Midbrain (tissue), 1 donor: ENCODE results near the gene SNX33.
A peak's percentile ranks its signal among the peaks of the same experiment; 100 is the strongest.
"Not testable (repeated sequence)": the region's sequence is repeated elsewhere in the genome, so short reads cannot be mapped to it uniquely, and the experiment has no call there.

Experiments
- DNase-seq: peaks from one replicate; lab custom pipeline; 2025; lab: John Stamatoyannopoulos, UW

Gene SNX33

GRCh38 chr15:75699961-75700874 lies 52.5 kb downstream of the SNX33 start:
- not testable (repeated sequence) for DNase-seq

GRCh38 chr15:75701071-75702003 lies 53.6 kb downstream of the SNX33 start:
- DNase-seq = not testable (repeated sequence)

DNA sequence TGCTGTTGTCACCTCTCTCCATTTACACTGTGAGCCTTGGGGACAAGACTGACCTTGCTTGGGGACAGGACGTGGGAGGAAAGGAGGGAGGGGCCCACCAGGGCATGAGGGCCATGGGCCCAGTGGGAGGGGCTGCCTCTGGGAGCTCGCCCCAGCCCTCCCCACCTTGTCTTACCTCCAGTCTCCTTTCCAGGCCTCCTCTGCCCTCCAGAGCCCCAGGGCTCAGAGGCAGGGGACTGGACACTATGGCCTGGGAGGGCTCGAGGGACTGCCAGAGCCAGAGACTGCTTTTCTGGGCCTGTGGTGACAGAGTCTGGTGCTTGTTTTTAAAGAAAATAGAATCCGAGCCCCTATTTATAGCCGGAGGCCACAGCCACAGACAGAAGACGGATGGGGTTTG lies 54.7 kb downstream of the SNX33 start:
- no peak for DNase-seq

GRCh38 chr15:75703440-75704262 lies 55.9 kb downstream of the SNX33 start:
- not testable (repeated sequence) for DNase-seq

DNA sequence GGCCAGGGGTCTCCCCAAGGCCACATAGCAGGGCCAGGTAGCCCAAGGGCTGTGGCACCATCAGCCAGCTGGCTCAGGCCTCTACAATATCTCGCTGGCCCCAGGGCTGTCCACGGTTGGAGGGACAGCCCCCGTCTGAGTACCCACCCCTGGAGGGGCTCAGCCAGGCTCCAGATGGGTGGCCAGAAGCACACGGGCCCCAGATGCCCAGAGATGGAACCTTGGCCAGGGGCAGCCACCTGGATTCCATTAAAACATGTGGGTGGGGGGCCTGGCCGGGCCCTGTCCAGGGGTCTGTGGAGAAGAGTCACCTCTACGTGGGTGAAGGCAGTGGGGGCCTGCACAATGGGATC lies 56.5 kb downstream of the SNX33 start:
- DNase-seq = no peak

DNA sequence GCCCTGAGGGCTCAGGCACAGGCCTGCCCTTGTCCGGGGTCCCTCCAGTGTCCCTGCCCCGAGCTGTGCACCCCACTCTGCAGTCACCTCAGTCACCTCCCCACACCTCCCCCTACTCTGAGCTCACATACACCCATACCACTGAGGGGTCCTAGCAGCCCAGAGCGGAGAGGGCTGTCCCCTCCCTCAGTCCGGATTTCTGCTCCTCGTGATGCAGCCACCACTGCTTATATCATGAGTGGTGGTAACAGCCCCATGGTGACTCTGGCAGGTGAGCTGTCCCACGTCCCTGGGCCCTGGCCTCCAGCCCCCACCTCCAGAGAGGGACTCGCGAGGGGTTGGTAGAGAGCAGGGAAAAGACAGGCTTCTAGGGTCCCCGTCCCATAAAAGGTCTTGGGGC lies 56.9 kb downstream of the SNX33 start:
- DNase-seq = no peak

DNA sequence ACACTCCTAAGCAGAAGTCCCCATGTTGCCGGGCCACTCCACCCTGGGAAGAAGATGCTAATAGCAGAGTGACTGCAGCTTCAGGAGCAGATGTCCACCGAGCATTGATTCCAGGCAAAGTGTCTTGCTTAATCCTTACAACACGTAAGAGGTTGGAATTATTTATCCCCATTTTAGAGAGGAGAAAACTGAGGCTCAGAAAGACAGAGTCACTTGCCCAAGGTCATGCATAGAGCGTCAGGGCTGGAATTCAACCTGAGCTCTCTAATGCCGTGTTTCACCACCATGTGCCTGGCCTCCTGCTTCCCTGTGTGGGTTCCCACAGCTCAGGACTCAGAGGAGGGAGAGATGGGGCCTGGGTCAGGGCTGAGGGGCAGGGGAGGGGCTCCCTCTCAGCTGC lies 57.7 kb downstream of the SNX33 start:
- DNase-seq = not testable (repeated sequence)

DNA sequence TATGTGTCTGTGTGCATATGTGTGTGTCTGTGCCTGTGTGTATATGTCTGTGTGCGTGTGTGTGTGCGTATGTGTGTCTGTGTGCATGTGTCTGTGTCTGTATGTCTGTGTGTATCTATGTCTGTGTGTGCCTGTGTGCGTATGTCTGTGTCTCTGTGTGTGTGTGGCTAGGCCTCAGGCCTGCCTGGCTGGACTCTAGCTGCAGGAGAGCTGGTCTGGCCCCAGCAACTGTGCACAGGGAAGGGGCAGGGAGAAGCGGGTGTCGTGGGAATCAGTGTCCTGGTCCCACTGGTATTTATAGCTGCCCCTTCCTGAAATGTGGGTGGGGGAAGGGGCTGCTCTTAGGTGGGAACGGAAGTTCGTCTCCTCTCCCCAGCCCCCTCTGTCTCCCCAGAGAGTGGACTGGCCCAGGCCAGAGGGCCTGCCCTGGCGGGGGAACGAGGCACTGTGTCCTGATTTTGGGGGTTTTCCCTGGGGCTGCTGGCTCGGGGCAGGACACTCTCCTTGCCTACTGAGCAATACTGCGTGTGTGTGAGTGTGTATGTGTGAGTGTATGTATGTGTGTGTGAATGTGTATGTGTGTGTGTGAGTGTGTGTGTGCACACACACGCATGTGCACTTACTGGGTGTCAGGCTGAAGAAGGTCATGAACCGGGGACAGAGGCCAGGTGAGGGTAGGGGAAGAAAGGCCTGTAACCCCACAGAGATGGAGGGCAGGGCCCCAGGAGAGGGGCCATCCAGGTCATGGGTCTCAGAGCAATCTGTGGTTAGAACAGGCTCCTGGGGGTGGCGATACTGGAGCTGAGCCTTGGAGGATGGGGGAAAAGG lies 58.4 kb downstream of the SNX33 start:
- no peak for DNase-seq

DNA sequence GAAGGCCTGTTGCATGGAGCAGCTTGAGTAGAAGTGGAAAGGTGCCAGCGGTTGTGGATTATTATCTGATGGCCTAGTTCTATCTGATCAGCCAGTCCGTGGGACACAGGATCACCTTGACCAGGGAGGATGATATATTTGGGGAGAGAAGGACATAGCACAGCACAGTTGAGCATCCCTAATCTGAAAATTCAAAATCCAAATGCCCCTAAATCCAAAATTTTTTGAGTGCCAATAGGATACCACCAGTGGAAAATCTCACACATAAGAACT lies 58.9 kb downstream of the SNX33 start:
- no peak for DNase-seq

DNA sequence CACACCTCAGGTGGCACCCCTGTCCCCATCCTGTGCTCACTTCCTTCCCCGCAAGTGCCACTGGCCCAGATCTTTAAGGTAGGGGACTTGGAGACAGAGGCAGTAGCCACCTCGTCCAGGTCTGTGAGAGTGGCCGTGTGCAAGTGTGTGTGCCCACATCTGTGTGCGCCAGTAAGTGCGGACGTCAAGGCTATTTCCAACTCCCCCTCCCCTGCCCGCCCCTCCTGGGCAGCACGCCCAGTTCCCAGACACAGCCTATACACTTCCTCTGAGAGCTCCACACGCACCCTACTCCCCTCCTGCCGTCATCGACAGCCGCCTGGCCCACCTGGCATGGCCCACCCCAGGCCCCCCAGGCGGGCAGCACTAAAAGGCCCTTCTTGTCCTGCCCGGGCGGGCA lies 61.7 kb downstream of the SNX33 start:
- DNase-seq = peak; percentile 22

DNA sequence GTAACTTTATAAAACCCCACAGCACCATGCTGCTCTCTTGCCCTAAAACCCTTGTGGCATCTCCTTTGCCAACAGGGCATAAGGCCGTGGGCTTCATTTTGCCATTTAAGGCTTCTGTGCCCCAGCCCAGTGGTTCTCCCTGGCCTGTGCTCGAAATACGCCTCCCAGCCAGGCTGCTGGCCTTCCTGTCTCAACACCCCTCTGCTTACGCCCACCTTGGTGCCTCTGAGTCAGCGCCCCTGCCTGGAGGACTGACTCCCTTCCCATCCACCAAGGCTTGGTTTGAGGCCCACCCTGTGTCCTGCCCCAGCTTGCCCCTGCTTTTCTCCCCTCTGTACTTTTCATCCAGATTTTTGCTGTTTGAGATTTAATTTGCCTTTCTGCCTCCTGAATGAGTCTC lies 63.2 kb downstream of the SNX33 start:
- DNase-seq = not testable (repeated sequence)

DNA sequence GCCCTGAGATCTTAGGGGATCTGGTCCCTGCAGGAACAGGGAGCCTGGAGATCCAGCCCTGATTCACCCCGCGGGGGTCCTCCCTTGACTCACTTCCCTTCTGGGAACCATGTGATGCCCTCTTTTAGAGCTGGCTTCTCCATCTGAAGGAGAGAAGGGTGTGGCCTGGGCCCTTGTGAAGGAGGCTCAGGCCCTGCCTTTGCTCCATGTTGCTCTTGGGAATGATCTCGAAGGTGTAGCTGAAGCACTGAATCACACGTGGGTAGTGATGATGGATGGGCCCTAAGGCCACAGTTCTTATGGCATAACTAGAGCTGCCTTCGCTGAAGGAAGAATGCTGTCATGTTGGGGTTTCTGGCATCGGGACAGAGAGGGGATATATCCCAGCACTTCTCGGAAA lies 63.8 kb downstream of the SNX33 start:
- not testable (repeated sequence) for DNase-seq
